ES-I3 (cell line): ENCODE results near the gene TRIM64C.
"Not testable (repeated sequence)": the region's sequence is repeated elsewhere in the genome, so short reads cannot be mapped to it uniquely, and the experiment has no call there.

Source experiments
- H3K36me3 ChIP-seq: 2 replicates; pipeline ENCODE4 v1.6.1; 2013; ENCODE audit warnings: mild to moderate bottlenecking, low read length, control low read depth, moderate library complexity; ENCODE audit not compliant: insufficient read depth
- H3K4me1 ChIP-seq: 2 replicates; pipeline ENCODE4 v1.6.1; 2013; ENCODE audit warnings: mild to moderate bottlenecking, control low read depth, low read length; ENCODE audit not compliant: insufficient read depth
- H3K9ac ChIP-seq: 2 replicates; pipeline ENCODE4 v1.6.1; 2013; ENCODE audit warnings: low read depth, mild to moderate bottlenecking, low read length, moderate library complexity
- H3K9me3 ChIP-seq: 2 replicates; pipeline ENCODE4 v1.6.1; 2013; ENCODE audit warnings: mild to moderate bottlenecking, low read length, moderate library complexity; ENCODE audit not compliant: control insufficient read depth, insufficient read depth

TRIM64C gene

GRCh38 chr11:49059012-49059411 lies at the start of gene TRIM64C:
TRIM64C (minus strand) TSS chr11:49059112; CDS start chr11:49059112, 0 bp downstream.
- H3K9me3 ChIP-seq, H3K4me1 ChIP-seq, H3K9ac ChIP-seq, H3K36me3 ChIP-seq: not testable (repeated sequence)

- not testable (repeated sequence) for H3K4me1 ChIP-seq, H3K9ac ChIP-seq, H3K36me3 ChIP-seq, H3K9me3 ChIP-seq
Measured at GRCh38 chr11:49102356-49102755, 43.4 kb upstream of the TRIM64C start.

- H3K4me1 ChIP-seq, H3K9ac ChIP-seq, H3K9me3 ChIP-seq, H3K36me3 ChIP-seq: not testable (repeated sequence)
Measured at GRCh38 chr11:49069897-49070296, 11.0 kb upstream of the TRIM64C start.

- H3K9me3 ChIP-seq, H3K9ac ChIP-seq, H3K4me1 ChIP-seq, H3K36me3 ChIP-seq: not testable (repeated sequence)
Measured at GRCh38 chr11:49049821-49050220, 9.1 kb downstream of the TRIM64C start.

GRCh38 chr11:49048229-49048628 lies 10.7 kb downstream of the TRIM64C start:
- H3K4me1 ChIP-seq, H3K9me3 ChIP-seq, H3K9ac ChIP-seq, H3K36me3 ChIP-seq: not testable (repeated sequence)

GRCh38 chr11:49028523-49028922 lies 30.4 kb downstream of the TRIM64C start, which contains the start of gene TRIM49B:
TRIM49B (plus strand) TSS chr11:49028823; CDS start chr11:49031600, 2,777 bp downstream.
- H3K9me3 ChIP-seq, H3K4me1 ChIP-seq, H3K9ac ChIP-seq, H3K36me3 ChIP-seq: not testable (repeated sequence)
